ENCODE measurements around the gene ZNF664.

DNA sequence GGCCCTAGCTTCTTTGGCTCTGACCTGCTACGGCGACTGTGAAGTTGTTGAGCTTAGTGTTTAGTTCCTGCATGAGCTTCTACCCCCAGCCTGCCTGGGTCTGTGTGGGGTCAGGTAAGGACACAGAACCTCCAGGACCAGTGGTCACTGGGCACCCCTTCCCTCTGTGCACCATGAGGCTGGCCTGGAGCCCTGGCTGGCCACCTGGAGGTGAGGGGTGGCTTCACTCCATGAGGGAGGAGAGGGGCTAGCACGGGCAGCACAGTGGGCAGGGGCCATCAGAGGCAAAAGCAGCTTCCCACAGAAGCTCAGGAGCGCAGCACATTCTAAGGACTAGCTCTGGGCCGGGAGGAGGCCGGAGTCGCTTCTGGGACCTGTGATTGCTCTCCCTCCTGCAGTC, 37.1 kb upstream of the ZNF664 start:
- TF ChIP-seq, protein P1, sequence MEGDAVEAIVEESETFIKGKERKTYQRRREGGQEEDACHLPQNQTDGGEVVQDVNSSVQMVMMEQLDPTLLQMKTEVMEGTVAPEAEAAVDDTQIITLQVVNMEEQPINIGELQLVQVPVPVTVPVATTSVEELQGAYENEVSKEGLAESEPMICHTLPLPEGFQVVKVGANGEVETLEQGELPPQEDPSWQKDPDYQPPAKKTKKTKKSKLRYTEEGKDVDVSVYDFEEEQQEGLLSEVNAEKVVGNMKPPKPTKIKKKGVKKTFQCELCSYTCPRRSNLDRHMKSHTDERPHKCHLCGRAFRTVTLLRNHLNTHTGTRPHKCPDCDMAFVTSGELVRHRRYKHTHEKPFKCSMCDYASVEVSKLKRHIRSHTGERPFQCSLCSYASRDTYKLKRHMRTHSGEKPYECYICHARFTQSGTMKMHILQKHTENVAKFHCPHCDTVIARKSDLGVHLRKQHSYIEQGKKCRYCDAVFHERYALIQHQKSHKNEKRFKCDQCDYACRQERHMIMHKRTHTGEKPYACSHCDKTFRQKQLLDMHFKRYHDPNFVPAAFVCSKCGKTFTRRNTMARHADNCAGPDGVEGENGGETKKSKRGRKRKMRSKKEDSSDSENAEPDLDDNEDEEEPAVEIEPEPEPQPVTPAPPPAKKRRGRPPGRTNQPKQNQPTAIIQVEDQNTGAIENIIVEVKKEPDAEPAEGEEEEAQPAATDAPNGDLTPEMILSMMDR (IDR thresholded peaks at IDR 0.05 in 8 of 11, conservative IDR thresholded peaks at IDR 0.05 in 3 of 11) = no peak
- no peak for TF ChIP-seq POLR2A (IDR thresholded peaks at IDR 0.05)

Measured in spleen (tissue), 7 donors.